MM.1S (cell line): Measurements from ENCODE around the gene C9.
A peak's percentile ranks its signal among the peaks of the same experiment; 100 is the strongest.
"Not testable (repeated sequence)": the region's sequence is repeated elsewhere in the genome, so short reads cannot be mapped to it uniquely, and the experiment has no call there.

Source experiments
- DNase-seq: peaks from one replicate; pipeline ENCODE4 v3.0.0-alpha.2; 2015
- H2AFZ ChIP-seq: fragments of 300-600 bp; sonication (generic); 2 replicates; pipeline ENCODE4 v1.6.0; 2016; ENCODE audit warnings: antibody characterized with exemption, low read length
- H3F3A ChIP-seq: fragments of 300-600 bp; sonication (generic); 2 replicates; pipeline ENCODE4 v1.6.1; 2016; ENCODE audit warnings: mild to moderate bottlenecking, antibody characterized with exemption, low read length, moderate library complexity, mixed read lengths; ENCODE audit not compliant: insufficient read depth
- H3K27ac ChIP-seq: fragments of 300-600 bp; sonication (generic); 2 replicates; pipeline ENCODE4 v1.5.1; 2016; ENCODE audit warnings: mild to moderate bottlenecking, low read length
- H3K27me3 ChIP-seq: fragments of 300-600 bp; sonication (generic); replicated peaks from 2 replicates; pipeline ENCODE4 v1.6.0; 2016; ENCODE audit warnings: low read length; ENCODE audit not compliant: insufficient read depth
- H3K36me3 ChIP-seq: fragments of 300-600 bp; sonication (generic); replicated peaks from 2 replicates; pipeline ENCODE4 v1.6.1; 2016; ENCODE audit warnings: mild to moderate bottlenecking, low read length, mixed read lengths; ENCODE audit not compliant: insufficient read depth
- H3K4me1 ChIP-seq: fragments of 300-600 bp; sonication (generic); 2 replicates; pipeline ENCODE4 v1.6.1; 2016; ENCODE audit warnings: low read length, mixed read lengths
- H3K4me2 ChIP-seq: fragments of 300-600 bp; sonication (generic); 2 replicates; pipeline ENCODE4 v1.6.0; 2016; ENCODE audit warnings: low read depth, low read length
- H3K4me3 ChIP-seq: fragments of 300-600 bp; sonication (generic); 2 replicates; pipeline ENCODE4 v1.5.1; 2016; ENCODE audit warnings: low read length, mixed read lengths
- H3K79me2 ChIP-seq: fragments of 300-600 bp; sonication (generic); 2 replicates; pipeline ENCODE4 v1.6.1; 2016; ENCODE audit warnings: mixed run types, low read length, mixed read lengths
- H3K9ac ChIP-seq: fragments of 300-600 bp; sonication (generic); 2 replicates; pipeline ENCODE4 v1.6.1; 2016; ENCODE audit warnings: low read length, mixed read lengths
- H3K9me2 ChIP-seq: fragments of 300-600 bp; sonication (generic); replicated peaks from 2 replicates; pipeline ENCODE4 v1.6.1; 2016; ENCODE audit warnings: mild to moderate bottlenecking, low read length, mixed read lengths; ENCODE audit not compliant: insufficient read depth
- H3K9me3 ChIP-seq: fragments of 300-600 bp; sonication (generic); replicated peaks from 2 replicates; pipeline ENCODE4 v1.6.1; 2016; ENCODE audit warnings: mild to moderate bottlenecking, low read length, mixed read lengths; ENCODE audit not compliant: insufficient read depth
- H4K20me1 ChIP-seq: fragments of 300-600 bp; sonication (generic); 2 replicates; pipeline ENCODE4 v1.6.1; 2016; ENCODE audit warnings: mild to moderate bottlenecking, low read length, moderate library complexity, mixed read lengths; ENCODE audit not compliant: insufficient read depth
- CTCF ChIP-seq: fragments of 300-600 bp; sonication (generic); IDR thresholded peaks from 2 replicates; pipeline ENCODE4 v1.5.1; 2016; ENCODE audit warnings: antibody characterized with exemption, low read length, mixed read lengths
- EZH2 ChIP-seq: fragments of 300-600 bp; sonication (generic); optimal IDR thresholded peaks from 2 replicates; pipeline ENCODE3; 2017; ENCODE audit warnings: low read depth, mild to moderate bottlenecking, antibody characterized with exemption, low read length, mixed read lengths
- EZH2phosphoT487 ChIP-seq: fragments of 300-600 bp; sonication (generic); IDR thresholded peaks from 2 replicates; pipeline ENCODE4 v1.6.1; 2018; ENCODE audit warnings: antibody characterized with exemption, low read length

C9 gene

GRCh38 chr5:39337252-39337915 lies 26.9 kb downstream of the C9 start:
- TF ChIP-seq EZH2phosphoT487: no peak
- no peak for TF ChIP-seq CTCF
- no peak for TF ChIP-seq EZH2
- Histone ChIP-seq H3K27ac (no peak overlapping the region), H3K9ac (no peak overlapping the region), H4K20me1 (no peaks in the 10 kb centered on the region), H3K4me3 (no peak overlapping the region), H3K4me2 (no peak overlapping the region), H3K36me3 (no peaks in the 10 kb centered on the region), H3K27me3 (no peaks in the 10 kb centered on the region), H3K79me2 (no peaks in the 10 kb centered on the region), H3F3A (no peaks in the 10 kb centered on the region), H3K4me1 (no peaks in the 10 kb centered on the region), H2AFZ (no peak overlapping the region), H3K9me2 (no peaks in the 10 kb centered on the region), H3K9me3 (no peaks in the 10 kb centered on the region)
- DNase-seq: peak; percentile 1

- not testable (repeated sequence) for DNase-seq, H3K4me2 ChIP-seq, H3K9ac ChIP-seq, H3F3A ChIP-seq, H2AFZ ChIP-seq, H3K4me3 ChIP-seq, H3K9me2 ChIP-seq, H3K4me1 ChIP-seq, H3K9me3 ChIP-seq, H4K20me1 ChIP-seq, H3K27me3 ChIP-seq, H3K27ac ChIP-seq, H3K79me2 ChIP-seq, H3K36me3 ChIP-seq
These were observed 30.0 kb downstream of the C9 start for GRCh38 chr5:39334296-39334695.

GRCh38 chr5:39333104-39333503 lies 31.2 kb downstream of the C9 start:
- no peak overlapping the region for H2AFZ ChIP-seq
- no peaks in the 10 kb centered on the region for H3K9me3 ChIP-seq
- no peak for TF ChIP-seq EZH2
- TF ChIP-seq CTCF: no peak
- no peak for TF ChIP-seq EZH2phosphoT487
- DNase-seq: no peak
- no peaks in the 10 kb centered on the region for H3K4me1 ChIP-seq
- no peaks in the 10 kb centered on the region for H4K20me1 ChIP-seq
- H3K27ac ChIP-seq: no peak overlapping the region
- no peak overlapping the region for H3K4me3 ChIP-seq
- H3K36me3 ChIP-seq: no peaks in the 10 kb centered on the region
- no peaks in the 10 kb centered on the region for H3K79me2 ChIP-seq
- no peaks in the 10 kb centered on the region for H3K9me2 ChIP-seq
- no peak overlapping the region for H3K9ac ChIP-seq
- no peaks in the 10 kb centered on the region for H3K27me3 ChIP-seq
- no peaks in the 10 kb centered on the region for H3F3A ChIP-seq
- H3K4me2 ChIP-seq: no peak overlapping the region

- H4K20me1 ChIP-seq: no peaks in the 10 kb centered on the region
- H3K9me2 ChIP-seq: no peaks in the 10 kb centered on the region
- H3K4me3 ChIP-seq: no peak overlapping the region
- TF ChIP-seq EZH2phosphoT487 (no peak), EZH2 (no peak), CTCF (no peak)
- H3K4me1 ChIP-seq: no peaks in the 10 kb centered on the region
- H3K4me2 ChIP-seq: no peak overlapping the region
- no peaks in the 10 kb centered on the region for H3F3A ChIP-seq
- H3K79me2 ChIP-seq: no peaks in the 10 kb centered on the region
- no peak overlapping the region for H3K9ac ChIP-seq
- no peak overlapping the region for H3K27ac ChIP-seq
- no peak for DNase-seq
- H3K36me3 ChIP-seq: no peaks in the 10 kb centered on the region
- H2AFZ ChIP-seq: no peak overlapping the region
- no peaks in the 10 kb centered on the region for H3K27me3 ChIP-seq
- no peaks in the 10 kb centered on the region for H3K9me3 ChIP-seq
These were observed 32.4 kb downstream of the C9 start for GRCh38 chr5:39331861-39332381.
